SK-N-DZ (cell line): Measurements from ENCODE around the gene ADGRL1.
"Not testable (repeated sequence)": the region's sequence is repeated elsewhere in the genome, so short reads cannot be mapped to it uniquely, and the experiment has no call there.

Source experiments
- DNase-seq: peaks from one replicate; pipeline ENCODE4 v3.0.0-alpha.2; 2015; ENCODE audit warnings: low spot score

ADGRL1 gene

GRCh38 chr19:14189415-14189814, 16.6 kb downstream of the ADGRL1 start:
- DNase-seq, result no peak

GRCh38 chr19:14188086-14188485, 17.9 kb downstream of the ADGRL1 start:
- DNase-seq, result not testable (repeated sequence)

- no peak for DNase-seq
Measured at GRCh38 chr19:14187561-14187960, 18.4 kb downstream of the ADGRL1 start.

GRCh38 chr19:14186684-14187083, 19.3 kb downstream of the ADGRL1 start:
- DNase-seq, result not testable (repeated sequence)

GRCh38 chr19:14185691-14186090, 20.3 kb downstream of the ADGRL1 start:
- not testable (repeated sequence) for DNase-seq

GRCh38 chr19:14185158-14185557, 20.8 kb downstream of the ADGRL1 start:
- no peak for DNase-seq

- peak; percentile 41 for DNase-seq
Measured at GRCh38 chr19:14183741-14184350, 22.1 kb downstream of the ADGRL1 start.

GRCh38 chr19:14182476-14182875, 23.5 kb downstream of the ADGRL1 start:
- no peak for DNase-seq

GRCh38 chr19:14181906-14182305, 24.1 kb downstream of the ADGRL1 start:
- DNase-seq, result no peak

GRCh38 chr19:14181199-14181598, 24.8 kb downstream of the ADGRL1 start:
- DNase-seq, result not testable (repeated sequence)

- DNase-seq, result no peak
Measured at GRCh38 chr19:14177496-14178074, 28.4 kb downstream of the ADGRL1 start.

GRCh38 chr19:14175351-14175792, 30.6 kb downstream of the ADGRL1 start:
- no peak for DNase-seq

GRCh38 chr19:14174883-14175282, 31.1 kb downstream of the ADGRL1 start:
- no peak for DNase-seq

- no peak for DNase-seq
Measured at GRCh38 chr19:14168993-14169392, 37.0 kb downstream of the ADGRL1 start.

- DNase-seq, result no peak
Measured at GRCh38 chr19:14168259-14168972, 37.6 kb downstream of the ADGRL1 start.

- DNase-seq, result no peak
Measured at GRCh38 chr19:14167576-14168138, 38.3 kb downstream of the ADGRL1 start.

GRCh38 chr19:14166999-14167575, 38.9 kb downstream of the ADGRL1 start:
- no peak for DNase-seq

GRCh38 chr19:14165990-14166830, 39.8 kb downstream of the ADGRL1 start:
- DNase-seq, result no peak

GRCh38 chr19:14164724-14165493, 41.1 kb downstream of the ADGRL1 start:
- DNase-seq, result no peak

- no peak for DNase-seq
Measured at GRCh38 chr19:14164082-14164481, 41.9 kb downstream of the ADGRL1 start.
